ENCODE data around the gene ZNF148. TPM values are rescaled to one million over a fixed set of nuclear protein-coding genes. Genes with fewer than 3 reads are reported as not detected.
A peak's percentile ranks its signal among the peaks of the same experiment; 100 is the strongest.

Gene ZNF148
- total and polyA plus RNA-seq, 9 donors = 12.9 to 36.0 (median 19.8) TPM

DNA sequence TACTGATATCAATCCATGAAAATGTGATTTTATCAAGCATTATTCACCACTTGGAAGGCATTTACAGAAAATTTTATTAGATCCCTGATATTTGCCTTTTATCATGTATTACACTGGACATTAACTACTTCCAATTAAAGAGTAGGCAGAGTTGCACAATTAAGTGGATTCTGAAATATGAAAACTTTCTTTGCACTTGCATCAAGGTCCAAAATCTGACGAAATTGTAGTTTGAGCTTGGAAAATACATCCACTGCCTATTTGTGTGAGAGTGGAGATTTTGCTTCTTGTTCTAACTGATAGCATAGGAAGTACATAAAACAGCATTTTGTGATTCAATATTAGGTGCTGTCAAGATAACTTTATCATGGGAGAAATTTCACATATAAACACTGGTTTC is 113.0 kb downstream of the ZNF148 start:
- H3K27me3 ChIP-seq (ENCODE audit: control insufficient read depth, insufficient read depth, low read length) = no peaks in the 10 kb centered on the region
- no peak overlapping the region for H3K27ac ChIP-seq (ENCODE audit: low read length)
- H3K36me3 ChIP-seq (ENCODE audit: control insufficient read depth, insufficient read depth, low read length) = peaks cover 11% of the 10 kb centered on the region
- H3K9me3 ChIP-seq (replicated peaks; ENCODE audit: control insufficient read depth, low read depth, low read length) = peaks cover under 1% of the 10 kb centered on the region
- no CpG with 5 or more reads among the region's 1 CpG for WGBS (ENCODE audit: insufficient coverage)
- no peaks in the 10 kb centered on the region for H3K4me1 ChIP-seq (ENCODE audit: control insufficient read depth, insufficient read depth, low read length)
- DNase-seq = no peak
- H3K4me3 ChIP-seq (ENCODE audit: low read length) = no peak overlapping the region

DNA sequence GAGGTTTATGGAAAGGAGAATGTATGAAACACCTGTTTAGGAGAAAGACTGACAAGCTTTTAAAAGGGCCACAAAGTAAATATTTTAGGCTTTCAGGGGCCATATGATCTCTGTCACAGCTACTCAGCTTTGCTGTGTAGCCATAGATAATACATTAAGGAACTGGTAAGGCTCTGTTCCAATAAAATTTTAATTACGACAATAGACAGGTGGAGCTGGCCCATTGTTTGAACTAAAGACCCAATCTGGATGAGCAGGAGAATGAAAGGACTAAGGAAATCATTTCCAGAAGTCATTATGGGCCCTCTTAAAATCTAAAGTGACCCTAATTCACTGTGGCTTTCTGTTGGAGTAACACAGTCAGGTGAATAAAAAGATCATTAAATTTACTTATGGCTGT is 114.1 kb downstream of the ZNF148 start:
- Histone ChIP-seq H3K4me1 (ENCODE audit: control insufficient read depth, insufficient read depth, low read length) (no peaks in the 10 kb centered on the region), H3K4me3 (ENCODE audit: low read length) (no peak overlapping the region), H3K36me3 (ENCODE audit: control insufficient read depth, insufficient read depth, low read length) (peaks cover 11% of the 10 kb centered on the region), H3K9me3 (replicated peaks; ENCODE audit: control insufficient read depth, low read depth, low read length) (peaks cover 3% of the 10 kb centered on the region), H3K27ac (ENCODE audit: low read length) (no peak overlapping the region), H3K27me3 (ENCODE audit: control insufficient read depth, insufficient read depth, low read length) (no peaks in the 10 kb centered on the region)
- no CpG with 5 or more reads among the region's 1 CpG for WGBS (ENCODE audit: insufficient coverage)
- no peak for DNase-seq

DNA sequence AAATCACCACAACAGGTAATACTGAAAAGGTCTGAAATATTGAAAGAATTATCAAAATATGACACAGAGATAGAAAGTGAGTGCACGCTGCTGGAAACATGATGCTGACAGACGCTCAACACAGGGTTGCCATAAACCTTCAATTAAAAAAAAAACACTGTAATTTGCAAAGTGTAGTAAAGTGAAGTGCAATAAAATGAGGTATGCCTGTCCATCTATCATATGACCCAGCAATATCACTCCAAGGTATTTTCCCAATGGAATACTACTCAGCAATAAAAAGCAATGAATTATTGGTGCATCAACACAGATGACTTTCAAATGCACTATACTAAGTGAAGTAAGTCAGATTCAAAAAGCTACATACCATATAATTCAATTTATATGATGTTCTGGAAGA is 115.0 kb downstream of the ZNF148 start:
- Histone ChIP-seq H3K4me1 (ENCODE audit: control insufficient read depth, insufficient read depth, low read length) (no peaks in the 10 kb centered on the region), H3K27ac (ENCODE audit: low read length) (no peak overlapping the region), H3K4me3 (ENCODE audit: low read length) (no peak overlapping the region), H3K36me3 (ENCODE audit: control insufficient read depth, insufficient read depth, low read length) (peaks cover 11% of the 10 kb centered on the region), H3K9me3 (replicated peaks; ENCODE audit: control insufficient read depth, low read depth, low read length) (peaks cover 3% of the 10 kb centered on the region), H3K27me3 (ENCODE audit: control insufficient read depth, insufficient read depth, low read length) (no peaks in the 10 kb centered on the region)
- no CpG with 5 or more reads among the region's 2 CpGs for WGBS (ENCODE audit: insufficient coverage)
- no peak for DNase-seq

DNA sequence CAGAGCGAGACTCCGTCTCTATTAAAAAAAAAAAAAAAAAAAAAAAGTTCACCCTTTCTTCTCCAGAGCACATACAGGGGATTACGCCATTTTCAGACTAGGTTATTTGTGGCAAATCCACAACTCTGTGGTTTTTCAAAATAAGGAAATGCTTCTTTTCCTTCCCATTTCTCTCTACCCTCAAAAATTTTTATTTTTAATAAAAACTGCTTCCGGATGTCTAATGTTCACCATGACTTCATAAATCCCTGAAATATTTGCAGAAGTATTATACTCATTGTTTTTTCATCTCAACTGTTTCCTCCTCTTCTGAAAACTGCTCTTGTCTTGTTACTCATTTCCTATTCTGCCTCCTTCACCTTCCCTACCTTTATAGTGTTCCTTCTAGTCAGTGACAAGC is 117.6 kb downstream of the ZNF148 start:
- Histone ChIP-seq H3K4me1 (ENCODE audit: control insufficient read depth, insufficient read depth, low read length) (no peaks in the 10 kb centered on the region), H3K27ac (ENCODE audit: low read length) (no peak overlapping the region), H3K36me3 (ENCODE audit: control insufficient read depth, insufficient read depth, low read length) (peaks cover 5% of the 10 kb centered on the region), H3K9me3 (replicated peaks; ENCODE audit: control insufficient read depth, low read depth, low read length) (peaks cover 3% of the 10 kb centered on the region), H3K4me3 (ENCODE audit: low read length) (no peak overlapping the region), H3K27me3 (ENCODE audit: control insufficient read depth, insufficient read depth, low read length) (no peaks in the 10 kb centered on the region)
- WGBS (ENCODE audit: insufficient coverage) = 100% methylated on average over 1 of the region's 4 CpGs
- peak; percentile 17 for DNase-seq

DNA sequence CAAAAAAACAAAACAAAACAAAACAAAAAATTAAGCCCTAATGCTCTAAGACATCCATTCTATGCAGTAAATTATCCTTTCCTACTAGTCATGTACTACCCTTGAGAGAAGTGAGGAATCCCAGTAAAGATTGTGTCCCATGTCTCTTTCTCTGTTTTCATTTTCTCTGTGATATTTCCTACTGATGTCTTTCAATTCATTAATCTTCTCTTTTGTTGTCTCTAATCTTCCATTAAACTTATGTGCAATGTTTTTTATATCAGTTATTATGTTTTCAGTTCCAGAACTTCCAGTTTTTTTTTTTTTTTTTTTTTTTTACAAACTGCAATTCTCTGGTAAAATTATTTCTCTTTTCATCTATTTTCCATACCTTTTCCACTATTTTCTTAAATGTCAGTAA is 118.5 kb downstream of the ZNF148 start:
- Histone ChIP-seq H3K27me3 (ENCODE audit: control insufficient read depth, insufficient read depth, low read length) (no peaks in the 10 kb centered on the region), H3K4me3 (ENCODE audit: low read length) (no peak overlapping the region)
- no peak for DNase-seq

DNA sequence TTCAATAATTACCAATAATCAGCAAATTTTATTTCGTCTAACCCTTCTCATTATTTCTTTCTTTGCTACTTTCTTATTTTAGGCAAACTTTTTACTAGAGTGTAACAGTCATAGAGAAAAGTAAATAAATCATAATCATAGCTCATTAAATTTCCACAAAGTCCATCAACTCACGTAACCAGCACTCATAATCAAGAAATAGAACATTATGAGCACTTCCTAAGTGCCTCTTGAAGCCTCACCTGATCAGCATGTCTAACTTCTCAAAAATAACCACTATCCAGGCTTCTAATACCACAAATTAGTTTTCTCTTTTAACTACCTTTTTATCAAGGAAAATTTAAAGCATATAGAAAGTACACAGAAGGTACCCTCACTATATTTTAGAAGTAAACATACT is 124.2 kb downstream of the ZNF148 start:
- H3K4me1 ChIP-seq (ENCODE audit: control insufficient read depth, insufficient read depth, low read length) = no peaks in the 10 kb centered on the region
- no peaks in the 10 kb centered on the region for H3K36me3 ChIP-seq (ENCODE audit: control insufficient read depth, insufficient read depth, low read length)
- WGBS (ENCODE audit: insufficient coverage) = no CpG with 5 or more reads among the region's 2 CpGs
- H3K4me3 ChIP-seq (ENCODE audit: low read length) = no peak overlapping the region
- H3K27me3 ChIP-seq (ENCODE audit: control insufficient read depth, insufficient read depth, low read length) = no peaks in the 10 kb centered on the region
- no peaks in the 10 kb centered on the region for H3K9me3 ChIP-seq (replicated peaks; ENCODE audit: control insufficient read depth, low read depth, low read length)
- H3K27ac ChIP-seq (ENCODE audit: low read length) = no peak overlapping the region
- no peak for DNase-seq

More for the DNA sequence above, 118.5 kb downstream of the ZNF148 start:
- Histone ChIP-seq H3K27ac (ENCODE audit: low read length) (no peak overlapping the region), H3K36me3 (ENCODE audit: control insufficient read depth, insufficient read depth, low read length) (peaks cover 5% of the 10 kb centered on the region), H3K4me1 (ENCODE audit: control insufficient read depth, insufficient read depth, low read length) (no peaks in the 10 kb centered on the region), H3K9me3 (replicated peaks; ENCODE audit: control insufficient read depth, low read depth, low read length) (peaks cover 3% of the 10 kb centered on the region)

DNA sequence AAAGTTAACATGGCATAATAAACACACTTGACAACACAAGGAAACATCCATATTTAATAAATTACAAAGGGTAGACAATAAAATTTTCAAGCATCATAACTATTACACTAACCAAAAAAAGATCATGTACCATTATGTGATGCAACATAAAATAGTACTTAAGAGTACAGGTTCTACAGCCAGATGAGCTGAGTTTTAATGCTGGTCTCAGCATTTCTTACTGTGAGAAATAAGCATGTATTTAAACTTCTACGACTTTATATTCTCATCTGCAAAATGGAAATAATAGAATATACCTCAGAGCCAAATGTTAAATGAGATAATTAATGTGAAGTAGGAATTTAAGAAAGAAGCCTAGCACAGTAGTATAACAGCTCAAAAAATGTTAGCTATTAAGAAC is 128.9 kb downstream of the ZNF148 start:
- no peak for DNase-seq
- Histone ChIP-seq H3K9me3 (replicated peaks; ENCODE audit: control insufficient read depth, low read depth, low read length) (no peaks in the 10 kb centered on the region), H3K36me3 (ENCODE audit: control insufficient read depth, insufficient read depth, low read length) (no peaks in the 10 kb centered on the region), H3K27me3 (ENCODE audit: control insufficient read depth, insufficient read depth, low read length) (no peaks in the 10 kb centered on the region), H3K4me1 (ENCODE audit: control insufficient read depth, insufficient read depth, low read length) (no peaks in the 10 kb centered on the region), H3K4me3 (ENCODE audit: low read length) (no peak overlapping the region), H3K27ac (ENCODE audit: low read length) (no peak overlapping the region)
- no CpG with 5 or more reads among the region's 1 CpG for WGBS (ENCODE audit: insufficient coverage)

DNA sequence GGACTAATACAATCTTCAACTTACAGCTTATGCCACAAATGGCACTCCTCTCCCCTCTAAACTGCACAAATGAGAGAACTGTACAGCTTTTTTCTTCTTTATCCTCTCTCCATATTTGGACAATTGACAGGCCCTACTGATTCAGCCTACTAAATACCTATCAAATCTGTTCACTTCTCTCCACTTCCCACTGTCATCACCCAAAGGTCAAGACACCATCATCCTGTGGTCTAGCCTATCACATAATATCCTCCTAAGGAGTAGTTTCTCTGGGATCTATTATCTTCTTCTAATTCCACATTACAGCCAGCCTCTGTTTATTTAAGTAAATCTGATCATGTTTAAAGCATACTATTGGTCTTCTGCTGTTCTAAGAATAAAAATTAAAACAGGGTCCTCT is 129.6 kb downstream of the ZNF148 start:
- Histone ChIP-seq H3K27ac (ENCODE audit: low read length) (no peak overlapping the region), H3K27me3 (ENCODE audit: control insufficient read depth, insufficient read depth, low read length) (no peaks in the 10 kb centered on the region), H3K36me3 (ENCODE audit: control insufficient read depth, insufficient read depth, low read length) (no peaks in the 10 kb centered on the region), H3K4me3 (ENCODE audit: low read length) (no peak overlapping the region), H3K4me1 (ENCODE audit: control insufficient read depth, insufficient read depth, low read length) (no peaks in the 10 kb centered on the region), H3K9me3 (replicated peaks; ENCODE audit: control insufficient read depth, low read depth, low read length) (no peaks in the 10 kb centered on the region)
- DNase-seq = no peak

DNA sequence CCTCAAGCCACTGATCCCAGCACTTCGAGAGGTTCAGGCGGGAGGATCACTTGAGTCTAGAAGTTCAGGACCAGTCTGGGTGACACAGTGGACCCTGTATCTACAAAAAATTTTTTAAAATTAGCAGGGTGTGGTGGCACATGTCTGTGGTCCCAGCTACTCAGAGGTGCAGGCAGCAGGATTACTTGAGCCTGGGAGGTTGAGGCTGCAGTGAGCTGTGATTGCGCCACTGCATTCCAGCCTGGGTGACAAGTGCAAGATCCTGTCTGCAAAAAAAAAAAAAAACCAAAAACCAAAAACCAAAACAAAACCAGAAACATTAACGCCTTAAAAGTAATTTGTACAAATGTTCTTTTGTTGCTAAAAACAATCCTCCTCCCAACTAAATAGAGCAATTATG is 134.6 kb downstream of the ZNF148 start:
- no peaks in the 10 kb centered on the region for H3K9me3 ChIP-seq (replicated peaks; ENCODE audit: control insufficient read depth, low read depth, low read length)
- 83% methylated on average over 2 of the region's 4 CpGs for WGBS (ENCODE audit: insufficient coverage)

DNA sequence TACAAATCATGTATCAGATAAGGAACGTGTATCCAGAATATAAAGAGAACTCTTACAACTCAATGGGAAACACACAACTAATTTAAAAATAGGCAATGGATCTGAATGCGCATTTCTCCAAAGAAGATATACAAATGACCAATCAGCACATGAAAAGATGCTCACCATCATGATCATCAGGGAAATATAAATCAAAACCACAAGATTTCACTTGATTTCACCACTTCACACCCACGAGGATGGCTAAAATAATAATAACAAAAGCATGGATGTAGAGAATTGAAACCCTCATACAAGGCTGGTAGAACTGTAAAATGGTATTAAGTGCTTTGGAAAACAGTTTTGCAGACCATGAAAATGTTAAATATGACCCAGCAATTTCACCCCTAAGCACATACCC is 135.9 kb downstream of the ZNF148 start:
- WGBS (ENCODE audit: insufficient coverage) = no CpG with 5 or more reads among the region's 3 CpGs
- no peak for DNase-seq
- no peak overlapping the region for H3K27ac ChIP-seq (ENCODE audit: low read length)
- H3K36me3 ChIP-seq (ENCODE audit: control insufficient read depth, insufficient read depth, low read length) = no peaks in the 10 kb centered on the region
- no peaks in the 10 kb centered on the region for H3K27me3 ChIP-seq (ENCODE audit: control insufficient read depth, insufficient read depth, low read length)
- H3K9me3 ChIP-seq (replicated peaks; ENCODE audit: control insufficient read depth, low read depth, low read length) = no peaks in the 10 kb centered on the region
- H3K4me1 ChIP-seq (ENCODE audit: control insufficient read depth, insufficient read depth, low read length) = no peaks in the 10 kb centered on the region
- H3K4me3 ChIP-seq (ENCODE audit: low read length) = no peak overlapping the region

More for the DNA sequence above, 134.6 kb downstream of the ZNF148 start:
- no peaks in the 10 kb centered on the region for H3K4me1 ChIP-seq (ENCODE audit: control insufficient read depth, insufficient read depth, low read length)
- H3K4me3 ChIP-seq (ENCODE audit: low read length) = no peak overlapping the region
- no peaks in the 10 kb centered on the region for H3K27me3 ChIP-seq (ENCODE audit: control insufficient read depth, insufficient read depth, low read length)
- no peak overlapping the region for H3K27ac ChIP-seq (ENCODE audit: low read length)
- H3K36me3 ChIP-seq (ENCODE audit: control insufficient read depth, insufficient read depth, low read length) = no peaks in the 10 kb centered on the region
- DNase-seq = no peak

DNA sequence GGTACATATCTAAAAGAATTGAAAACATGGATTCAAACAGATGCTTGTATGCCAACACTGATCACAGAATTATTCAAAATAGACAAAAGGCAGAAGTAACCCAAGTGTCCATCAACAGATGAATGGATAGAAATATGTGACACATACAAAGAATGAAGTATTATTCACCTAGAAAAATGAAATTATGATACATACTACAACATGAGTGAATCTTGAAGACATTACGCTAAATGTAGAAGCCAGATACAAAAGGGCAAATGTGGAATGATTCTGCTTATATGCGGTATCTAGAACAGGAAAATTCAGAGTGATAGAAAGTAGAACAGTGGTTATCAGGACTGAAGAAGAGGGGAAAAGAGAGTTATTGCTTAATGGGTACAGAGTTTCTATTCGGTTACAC is 136.4 kb downstream of the ZNF148 start:
- Histone ChIP-seq H3K27me3 (ENCODE audit: control insufficient read depth, insufficient read depth, low read length) (no peaks in the 10 kb centered on the region), H3K4me1 (ENCODE audit: control insufficient read depth, insufficient read depth, low read length) (no peaks in the 10 kb centered on the region), H3K27ac (ENCODE audit: low read length) (no peak overlapping the region), H3K4me3 (ENCODE audit: low read length) (no peak overlapping the region), H3K36me3 (ENCODE audit: control insufficient read depth, insufficient read depth, low read length) (no peaks in the 10 kb centered on the region), H3K9me3 (replicated peaks; ENCODE audit: control insufficient read depth, low read depth, low read length) (no peaks in the 10 kb centered on the region)
- no peak for DNase-seq
- no CpG with 5 or more reads among the region's 3 CpGs for WGBS (ENCODE audit: insufficient coverage)

Data from muscle of leg (tissue), 11 donors.